ENCODE results near the gene OIT3. TPM values are rescaled to one million over a fixed set of nuclear protein-coding genes. Genes with fewer than 3 reads are reported as not detected.
A peak's percentile ranks its signal among the peaks of the same experiment; 100 is the strongest.

The OIT3 gene
- 0.17 to 0.36 TPM (median 0.34 TPM) in 3 replicates for total RNA-seq
- long read RNA-seq = 0 reads

- H3K27ac Mint-ChIP-seq (ENCODE audit: unreplicated experiment) = no peak within 1 kb of the TSS
- no peaks in the 10 kb centered on the region for H3K4me1 Mint-ChIP-seq (ENCODE audit: low read depth)
- peaks cover 15% of the 10 kb centered on the region for H3K36me3 Mint-ChIP-seq (ENCODE audit: low read depth)
- no peaks in the 10 kb centered on the region for H3K27me3 Mint-ChIP-seq (ENCODE audit: low read depth)
- H3K9me3 Mint-ChIP-seq (ENCODE audit: low read depth) = no peaks in the 10 kb centered on the region
- no peak for TF ChIP-seq CTCF (IDR thresholded peaks at IDR 0.05)
- DNase-seq (ENCODE audit: low spot score) = no peak
- H3K4me3 Mint-ChIP-seq (ENCODE audit: unreplicated experiment) = no peak within 1 kb of the TSS
Measured at GRCh38 chr10:72893136-72893798, at the start of gene OIT3. Gene OIT3 (plus strand): TSS chr10:72893739. CDS start chr10:72893799, 60 bp downstream.

DNA sequence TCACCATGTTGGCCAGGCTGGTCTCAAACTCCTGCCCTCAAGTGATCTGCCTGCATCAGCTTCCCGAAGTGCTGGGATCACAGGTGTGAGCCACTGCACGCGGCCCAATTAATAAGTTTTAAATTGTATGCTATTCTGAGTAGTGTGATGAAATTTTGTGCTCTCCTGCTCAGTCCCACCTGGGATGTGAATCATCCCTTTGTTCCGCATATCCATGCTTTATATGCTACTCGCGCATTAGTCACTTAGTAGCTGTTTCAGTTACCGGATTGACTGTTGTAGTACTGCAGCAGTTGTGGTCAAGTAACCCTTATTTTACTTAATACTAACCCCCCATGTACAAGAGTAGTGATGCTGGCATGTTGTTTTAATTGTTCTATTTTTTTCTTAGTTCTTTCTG lies 47.3 kb upstream of the OIT3 start:
- Mint-ChIP-seq H3K27ac (ENCODE audit: unreplicated experiment) (peak overlapping the region; percentile 12), H3K4me3 (ENCODE audit: unreplicated experiment) (no peak overlapping the region), H3K9me3 (ENCODE audit: low read depth) (peaks cover 2% of the 10 kb centered on the region), H3K27me3 (ENCODE audit: low read depth) (no peaks in the 10 kb centered on the region), H3K4me1 (ENCODE audit: low read depth) (no peaks in the 10 kb centered on the region), H3K36me3 (ENCODE audit: low read depth) (peaks cover under 1% of the 10 kb centered on the region)
- DNase-seq (ENCODE audit: low spot score) = no peak
- TF ChIP-seq CTCF (IDR thresholded peaks at IDR 0.05) = no peak

- Mint-ChIP-seq H3K27ac (ENCODE audit: unreplicated experiment) (no peak overlapping the region), H3K4me3 (ENCODE audit: unreplicated experiment) (no peak overlapping the region)
- DNase-seq (ENCODE audit: low spot score) = no peak
Measured at GRCh38 chr10:72847681-72848080, 45.9 kb upstream of the OIT3 start.

DNA sequence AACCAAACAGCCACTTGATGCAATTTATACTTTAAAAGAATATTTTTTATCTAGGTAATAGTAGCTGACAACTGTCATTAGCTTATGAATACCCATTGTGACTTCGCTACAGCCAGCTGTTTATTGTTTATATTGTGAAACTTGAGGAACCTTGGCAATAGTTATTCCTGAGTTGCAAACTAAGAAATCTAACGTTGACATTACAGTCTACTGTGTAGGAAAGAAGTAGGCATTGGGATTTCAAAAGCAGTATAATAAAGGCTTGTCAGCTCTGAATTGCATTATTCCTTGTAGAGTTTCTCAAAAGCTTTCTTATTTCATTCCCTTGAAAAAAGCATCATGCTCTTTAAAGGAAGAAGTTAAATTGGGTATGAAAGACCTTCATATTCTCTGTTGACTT lies 42.7 kb upstream of the OIT3 start:
- no peak for DNase-seq (ENCODE audit: low spot score)
- Mint-ChIP-seq H3K4me3 (ENCODE audit: unreplicated experiment) (no peak overlapping the region), H3K4me1 (ENCODE audit: low read depth) (no peaks in the 10 kb centered on the region), H3K9me3 (ENCODE audit: low read depth) (peaks cover 13% of the 10 kb centered on the region), H3K27ac (ENCODE audit: unreplicated experiment) (no peak overlapping the region), H3K27me3 (ENCODE audit: low read depth) (no peaks in the 10 kb centered on the region), H3K36me3 (ENCODE audit: low read depth) (peaks cover 6% of the 10 kb centered on the region)
- no peak for TF ChIP-seq CTCF (IDR thresholded peaks at IDR 0.05)

More at GRCh38 chr10:72847681-72848080, 45.9 kb upstream of the OIT3 start:
- no peaks in the 10 kb centered on the region for H3K27me3 Mint-ChIP-seq (ENCODE audit: low read depth)
- peaks cover 5% of the 10 kb centered on the region for H3K36me3 Mint-ChIP-seq (ENCODE audit: low read depth)
- H3K4me1 Mint-ChIP-seq (ENCODE audit: low read depth) = no peaks in the 10 kb centered on the region
- H3K9me3 Mint-ChIP-seq (ENCODE audit: low read depth) = peaks cover 6% of the 10 kb centered on the region
- TF ChIP-seq CTCF (IDR thresholded peaks at IDR 0.05) = no peak

DNA sequence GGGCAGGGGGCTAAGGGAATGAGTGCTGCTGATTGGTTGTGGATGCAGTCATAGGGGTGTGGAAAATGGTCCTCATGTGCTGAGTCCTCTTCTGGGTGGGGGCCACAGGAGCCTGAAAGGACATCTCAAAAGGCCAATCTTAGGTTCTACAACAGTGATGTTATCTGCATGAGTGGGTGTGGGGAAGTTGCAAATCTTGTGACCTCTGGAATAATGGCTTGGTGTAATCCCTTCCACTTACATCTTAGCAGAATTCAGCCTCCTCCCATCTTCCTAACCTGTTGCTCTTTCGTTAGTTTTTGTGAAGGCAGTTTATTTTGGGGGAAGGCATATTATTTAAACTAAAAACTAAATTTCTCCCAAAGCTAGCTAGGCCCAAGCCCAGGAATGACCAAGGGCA lies 42.0 kb upstream of the OIT3 start:
- H3K27ac Mint-ChIP-seq (ENCODE audit: unreplicated experiment) = no peak overlapping the region

More for the DNA sequence above, 42.0 kb upstream of the OIT3 start:
- DNase-seq (ENCODE audit: low spot score) = no peak
- Mint-ChIP-seq H3K27me3 (ENCODE audit: low read depth) (no peaks in the 10 kb centered on the region), H3K9me3 (ENCODE audit: low read depth) (peaks cover 13% of the 10 kb centered on the region), H3K4me3 (ENCODE audit: unreplicated experiment) (no peak overlapping the region), H3K4me1 (ENCODE audit: low read depth) (no peaks in the 10 kb centered on the region), H3K36me3 (ENCODE audit: low read depth) (peaks cover 6% of the 10 kb centered on the region)
- no peak for TF ChIP-seq CTCF (IDR thresholded peaks at IDR 0.05)
